HG03175 (cell line): Measurements from ENCODE around the gene CREB3L2.

Experiments used
- ATAC-seq: cut with Tn5 transposase; IDR thresholded peaks from one replicate; pipeline ENCODE4 v1.9.1; 2021; ENCODE audit warnings: mild to moderate bottlenecking, moderate library complexity; ENCODE audit not compliant: unreplicated experiment

Gene CREB3L2

GRCh38 chr7:137953665-137954470 lies 48.0 kb downstream of the CREB3L2 start:
- no peak for ATAC-seq

GRCh38 chr7:137953043-137953664 lies 48.7 kb downstream of the CREB3L2 start:
- no peak for ATAC-seq

- no peak for ATAC-seq
These were observed 49.5 kb downstream of the CREB3L2 start for GRCh38 chr7:137952426-137952805.

- ATAC-seq, result no peak
These were observed 50.0 kb downstream of the CREB3L2 start for GRCh38 chr7:137951700-137952425.

- ATAC-seq, result no peak
These were observed 50.9 kb downstream of the CREB3L2 start for GRCh38 chr7:137950967-137951366.

- no peak for ATAC-seq
These were observed 51.6 kb downstream of the CREB3L2 start for GRCh38 chr7:137950263-137950621.

- no peak for ATAC-seq
These were observed 52.2 kb downstream of the CREB3L2 start for GRCh38 chr7:137949416-137950262.

- ATAC-seq, result no peak
These were observed 53.0 kb downstream of the CREB3L2 start for GRCh38 chr7:137948845-137949330.

- no peak for ATAC-seq
These were observed 53.6 kb downstream of the CREB3L2 start for GRCh38 chr7:137948083-137948844.

GRCh38 chr7:137947046-137947445 lies 54.8 kb downstream of the CREB3L2 start:
- ATAC-seq, result no peak

- ATAC-seq, result no peak
These were observed 55.9 kb downstream of the CREB3L2 start for GRCh38 chr7:137946011-137946410.

- ATAC-seq, result no peak
These were observed 57.7 kb downstream of the CREB3L2 start for GRCh38 chr7:137944168-137944567.

GRCh38 chr7:137943132-137943551 lies 58.7 kb downstream of the CREB3L2 start:
- ATAC-seq, result no peak

- no peak for ATAC-seq
These were observed 59.3 kb downstream of the CREB3L2 start for GRCh38 chr7:137942484-137943115.

- no peak for ATAC-seq
These were observed 61.0 kb downstream of the CREB3L2 start for GRCh38 chr7:137940656-137941518.

- no peak for ATAC-seq
These were observed 61.7 kb downstream of the CREB3L2 start for GRCh38 chr7:137940218-137940617.

- ATAC-seq, result no peak
These were observed 64.7 kb downstream of the CREB3L2 start for GRCh38 chr7:137937202-137937560.

GRCh38 chr7:137936509-137937201 lies 65.2 kb downstream of the CREB3L2 start:
- no peak for ATAC-seq
